OCI-M2 (cell line): ENCODE measurements around the gene SCML2.
"Not testable (repeated sequence)": the region's sequence is repeated elsewhere in the genome, so short reads cannot be mapped to it uniquely, and the experiment has no call there.

Source experiments
- DNase-seq: peaks from one replicate; lab custom pipeline; 2025; ENCODE audit not compliant: unreplicated experiment; lab: John Stamatoyannopoulos, UW

SCML2 gene

DNA sequence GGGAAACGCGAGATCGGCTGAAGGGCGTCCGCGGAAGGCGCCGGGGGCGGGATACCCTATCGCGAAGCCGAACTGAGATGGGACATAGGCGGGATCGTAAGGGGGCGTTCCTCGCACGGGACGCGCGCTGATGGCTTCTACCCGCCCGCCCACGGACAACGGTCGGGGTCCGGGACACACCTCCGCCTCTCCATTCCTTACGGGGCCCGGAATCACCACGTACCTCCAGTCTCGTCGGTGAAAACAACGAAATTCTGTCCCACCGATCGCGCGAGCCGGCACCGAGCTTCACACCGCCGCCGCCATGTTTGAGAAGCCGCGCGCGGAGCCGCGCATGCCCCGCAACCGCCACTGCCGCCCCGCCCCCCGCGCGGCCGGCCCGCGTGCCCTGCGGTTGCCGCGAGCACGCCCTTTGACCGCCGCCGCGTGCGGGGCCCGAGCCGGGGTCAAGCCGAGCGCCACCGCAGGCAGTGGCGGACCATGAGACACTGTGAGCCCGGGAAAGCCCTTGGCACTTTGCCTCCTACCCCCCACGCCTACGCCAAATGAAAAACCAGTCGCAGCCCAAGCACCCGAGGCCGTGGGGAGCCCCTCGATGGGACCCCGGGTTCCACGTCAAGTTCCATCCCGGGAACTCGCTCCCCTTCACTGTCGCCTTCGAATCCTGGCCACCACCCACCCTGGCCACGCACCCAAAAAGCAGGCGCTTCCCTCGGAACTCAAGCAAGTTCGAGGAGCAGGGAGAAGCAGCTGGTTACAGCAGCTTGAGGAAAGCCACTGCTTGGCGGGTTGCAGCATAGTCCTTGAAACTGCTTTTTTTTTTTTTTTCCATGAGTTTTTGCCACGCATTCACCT is at the start of gene SCML2:
Gene SCML2 (minus strand): TSS at position 320 of the 855 bp plus-strand sequence. CDS start 20,617 bp downstream, outside the sequence.
- DNase-seq = no peak

DNA sequence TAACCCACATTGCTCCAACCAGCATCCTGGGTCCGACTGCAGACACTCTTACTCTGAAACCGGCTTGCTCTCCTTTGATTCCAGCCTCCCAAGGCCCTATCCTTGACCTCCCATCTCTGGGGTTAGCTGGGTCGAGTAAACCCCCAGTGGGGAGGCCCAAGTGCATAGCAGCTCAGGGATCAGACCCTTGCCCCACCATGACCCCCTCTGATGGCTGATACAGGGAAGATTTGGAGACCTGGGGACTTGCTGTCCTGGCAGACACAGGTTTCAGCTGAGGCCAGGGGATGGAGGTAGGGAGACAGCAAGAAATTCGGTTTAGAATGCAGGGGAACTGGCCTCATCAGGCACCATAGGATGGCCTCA is 47.3 kb upstream of the SCML2 start:
- no peak for DNase-seq

DNA sequence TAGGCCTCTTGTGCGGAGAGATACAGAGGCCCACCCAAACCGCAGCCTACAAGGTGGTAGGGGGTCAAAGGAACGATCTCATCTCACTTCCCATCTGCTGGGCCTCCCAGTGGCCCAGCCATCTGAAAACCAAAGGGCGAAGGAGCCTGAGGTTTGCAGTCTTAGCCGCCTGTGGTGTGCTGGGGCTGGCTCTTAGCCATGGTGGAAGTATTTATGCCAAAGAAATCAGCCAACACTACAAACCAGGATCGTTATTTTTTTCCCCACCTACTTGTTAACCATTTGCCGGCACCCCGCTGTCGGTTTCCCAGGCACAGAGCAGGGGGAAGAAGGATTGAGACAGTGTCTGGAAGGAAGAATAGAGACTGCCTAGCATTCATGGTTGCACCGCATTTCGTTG is 40.0 kb upstream of the SCML2 start:
- DNase-seq = no peak

DNA sequence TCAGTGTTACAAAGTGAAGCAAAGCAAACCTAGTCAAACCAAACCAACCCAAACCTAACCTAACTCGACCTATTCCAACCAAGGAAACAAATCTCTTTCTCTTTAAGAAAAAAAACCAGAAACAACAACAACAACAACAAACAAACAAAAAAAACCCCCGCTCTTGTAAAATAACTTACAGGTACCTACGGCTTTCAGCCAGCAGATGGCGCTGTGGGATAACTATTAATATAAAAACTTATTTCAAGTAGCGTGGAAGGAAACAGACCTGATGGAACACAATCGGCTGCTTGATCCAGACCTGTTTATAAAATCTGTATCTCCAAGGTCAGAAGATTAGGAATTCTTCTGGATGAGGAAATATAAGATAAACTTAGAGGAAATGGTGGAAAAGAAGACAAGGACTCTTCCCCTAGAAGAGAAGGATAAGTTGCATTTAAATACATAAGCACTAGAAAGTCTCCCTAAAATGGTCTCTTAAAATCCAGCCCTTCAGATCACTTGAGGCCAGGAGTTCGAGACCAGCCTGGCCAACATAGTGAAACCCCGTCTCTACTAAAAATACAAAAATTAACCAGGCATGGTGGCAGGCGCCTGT is 36.6 kb upstream of the SCML2 start:
- DNase-seq = no peak

DNA sequence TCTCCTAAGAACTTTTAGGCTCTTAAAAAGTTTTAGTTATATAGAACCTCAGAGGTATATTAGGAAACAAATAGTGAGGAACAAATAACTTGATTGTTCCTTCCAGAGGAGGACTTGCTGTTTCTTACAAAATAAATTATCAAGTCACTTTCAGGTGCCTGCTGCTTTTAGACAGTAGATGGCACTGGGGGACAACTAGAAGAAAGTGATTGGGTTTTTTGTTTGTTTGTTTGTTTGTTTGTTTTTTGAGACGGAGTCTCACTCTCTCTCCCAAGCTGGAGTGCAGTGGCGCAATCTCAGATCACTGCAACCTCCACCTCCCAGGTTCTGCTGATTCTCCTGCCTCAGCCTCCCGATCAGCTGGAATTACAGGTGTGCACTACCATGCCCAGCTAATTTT is 35.5 kb upstream of the SCML2 start:
- no peak for DNase-seq

DNA sequence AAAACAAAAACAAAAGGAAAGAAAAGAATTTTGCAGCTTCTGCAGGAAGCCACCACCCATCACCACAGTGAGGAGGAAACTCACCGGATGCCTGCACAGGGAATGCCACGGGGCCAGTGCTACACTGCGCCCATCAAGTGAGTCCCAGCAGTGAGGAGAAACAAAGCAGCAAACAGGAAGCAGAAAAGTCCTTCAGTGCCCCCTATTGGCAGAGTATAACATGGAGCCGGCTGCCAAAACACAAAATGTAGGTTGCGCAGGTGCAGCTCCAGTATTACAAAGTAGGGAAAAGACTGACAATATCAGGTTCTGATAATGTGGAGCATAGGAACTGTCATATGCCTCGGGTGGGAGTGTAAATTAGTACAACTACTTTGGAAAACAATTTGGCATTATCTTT is 23.3 kb upstream of the SCML2 start:
- DNase-seq = no peak

DNA sequence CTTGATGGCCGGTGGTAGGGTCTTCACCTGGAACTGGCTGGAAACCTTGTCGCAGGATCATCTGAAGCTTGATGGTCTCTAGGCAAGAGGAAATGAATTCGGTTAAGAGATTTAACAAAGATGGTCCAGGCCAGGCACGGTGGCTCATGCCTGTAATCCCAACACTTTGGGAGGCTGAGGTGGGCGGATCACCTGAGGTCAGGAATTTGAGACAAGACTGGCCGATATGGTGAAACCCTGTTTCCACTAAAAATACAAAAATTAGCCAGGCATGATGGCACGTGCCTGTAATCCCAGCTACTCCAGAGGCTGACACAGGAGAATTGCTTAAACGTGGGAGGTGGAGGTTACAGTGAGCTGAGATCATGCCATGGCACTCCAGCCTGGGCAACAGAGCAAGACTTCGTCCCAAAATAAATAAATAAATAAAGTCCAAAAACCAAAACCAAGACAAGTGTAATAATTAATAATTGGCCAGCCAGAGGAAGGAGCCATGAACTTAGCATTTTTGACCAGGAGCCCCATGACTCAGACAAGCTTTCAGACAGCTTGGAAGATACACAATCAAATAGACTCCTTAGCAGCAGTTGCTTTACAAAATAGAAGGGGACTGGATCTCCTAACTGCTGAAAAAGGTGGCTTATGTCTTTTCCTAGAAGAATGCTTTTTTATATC is 20.8 kb upstream of the SCML2 start:
- not testable (repeated sequence) for DNase-seq

DNA sequence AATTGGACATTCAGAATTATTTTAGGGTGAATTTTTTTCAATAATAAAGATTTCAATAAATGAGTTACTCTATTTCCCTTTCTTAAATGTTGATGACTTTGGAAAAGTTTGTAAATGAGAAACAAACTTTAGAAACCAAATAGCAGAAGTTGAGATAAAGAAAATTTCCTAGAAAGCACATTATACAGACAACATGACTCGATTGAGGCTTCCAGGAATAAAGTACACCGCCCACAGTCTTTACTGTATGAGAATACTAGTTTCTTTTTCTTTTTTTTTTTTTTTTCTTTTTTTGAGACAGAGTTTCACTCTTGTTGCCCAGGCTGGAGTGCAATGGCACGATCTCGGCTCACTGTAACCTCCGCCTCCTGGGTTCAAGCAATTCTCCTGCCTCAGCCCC is 14.6 kb upstream of the SCML2 start:
- DNase-seq = not testable (repeated sequence)

DNA sequence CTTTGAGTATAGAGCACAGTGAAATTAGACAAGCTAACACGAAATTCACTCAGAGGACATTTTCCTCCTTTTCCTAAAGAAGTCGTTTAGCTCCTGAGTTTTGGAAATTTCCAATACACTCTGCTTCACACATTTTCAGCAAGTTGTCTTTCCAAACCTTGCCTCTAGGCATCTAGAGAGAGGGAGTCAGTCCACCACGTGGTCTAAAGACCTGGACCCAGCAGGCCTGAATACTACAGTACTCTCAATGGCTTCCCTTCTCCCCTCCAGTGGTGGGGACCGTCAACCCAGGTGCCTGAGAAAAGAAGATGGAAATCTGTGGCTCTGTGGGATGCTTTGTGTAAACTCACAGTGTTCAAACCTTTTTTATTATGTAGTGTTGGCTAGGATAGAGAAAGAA is 13.9 kb upstream of the SCML2 start:
- no peak for DNase-seq

DNA sequence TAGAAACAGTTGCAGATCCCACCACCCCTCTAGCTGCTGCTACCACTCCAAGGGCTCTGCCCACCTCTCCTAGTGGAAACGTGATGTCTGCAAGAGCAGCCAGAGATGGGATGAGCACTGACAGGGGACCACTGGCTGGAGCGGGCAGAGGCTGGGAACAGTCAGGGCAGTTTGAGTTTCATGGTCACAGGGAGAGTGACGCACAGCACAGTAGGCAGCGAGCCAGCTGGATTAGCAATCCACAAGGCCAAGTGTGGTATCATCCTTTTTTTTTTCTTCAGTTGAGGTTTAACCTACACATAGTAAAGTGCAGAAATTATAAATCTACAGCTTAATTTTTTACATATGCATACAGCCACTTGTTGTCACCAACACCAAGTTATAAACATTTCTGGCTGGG is 6.4 kb upstream of the SCML2 start:
- DNase-seq = no peak

DNA sequence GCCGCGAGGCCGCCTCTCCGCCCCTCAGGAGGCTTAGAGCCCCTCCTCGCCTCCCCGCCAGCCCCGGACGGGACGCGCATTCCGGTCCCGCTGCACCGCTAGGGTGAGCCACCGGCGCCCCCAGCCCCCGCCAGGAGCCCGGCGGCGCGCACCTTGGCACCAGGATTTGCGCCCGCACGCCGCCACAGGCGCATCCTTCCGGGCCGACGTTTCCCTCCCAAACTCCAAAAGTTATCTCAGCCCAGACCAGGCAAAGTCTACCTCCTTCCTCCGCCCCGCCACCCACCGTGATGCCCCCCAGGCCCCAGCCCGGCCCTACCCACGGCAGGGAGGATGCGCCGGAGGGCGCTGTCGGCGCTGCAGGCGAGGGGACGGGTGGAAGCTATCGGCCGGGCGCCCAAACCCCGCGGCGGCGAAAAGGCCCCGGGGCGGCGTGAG is 538 bp downstream of the SCML2 start:
- no peak for DNase-seq

DNA sequence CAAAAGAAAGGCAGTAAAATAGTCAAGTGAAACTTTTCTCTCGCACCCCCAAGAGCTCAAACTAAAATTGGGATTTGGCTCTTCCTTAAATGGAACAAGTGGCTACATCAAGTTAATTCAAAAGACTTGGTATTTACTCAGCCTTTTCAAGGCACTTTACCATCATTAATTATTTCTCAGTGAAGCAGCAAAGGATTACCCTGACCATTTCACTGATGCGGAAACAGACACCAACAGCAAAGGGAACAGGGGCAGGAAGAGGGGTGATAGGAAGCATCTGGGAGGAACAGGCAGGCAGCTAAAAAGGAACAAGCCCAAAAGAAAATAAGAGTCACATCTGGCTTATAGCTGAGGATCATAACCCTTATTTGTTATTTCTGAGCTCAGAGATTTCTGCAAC is 2.7 kb downstream of the SCML2 start:
- no peak for DNase-seq

DNA sequence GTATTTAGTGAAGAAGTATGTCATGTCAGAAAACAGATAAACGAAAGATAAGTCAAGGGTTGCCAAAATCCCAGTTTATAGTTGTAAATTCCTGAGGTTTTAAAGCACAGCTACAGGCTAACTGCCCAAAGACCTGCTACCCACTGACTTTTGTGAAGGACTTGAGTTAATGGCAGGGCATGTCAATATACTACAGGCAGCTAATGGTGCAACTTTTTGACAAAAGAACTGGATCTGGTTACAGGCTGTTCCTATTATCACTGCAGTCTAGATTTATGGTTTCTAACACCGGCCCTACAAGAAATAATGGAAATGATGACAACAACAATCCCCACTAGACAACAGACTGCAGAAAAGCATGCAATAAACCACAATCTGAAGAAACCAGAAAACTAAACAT is 6.4 kb downstream of the SCML2 start:
- DNase-seq = no peak

DNA sequence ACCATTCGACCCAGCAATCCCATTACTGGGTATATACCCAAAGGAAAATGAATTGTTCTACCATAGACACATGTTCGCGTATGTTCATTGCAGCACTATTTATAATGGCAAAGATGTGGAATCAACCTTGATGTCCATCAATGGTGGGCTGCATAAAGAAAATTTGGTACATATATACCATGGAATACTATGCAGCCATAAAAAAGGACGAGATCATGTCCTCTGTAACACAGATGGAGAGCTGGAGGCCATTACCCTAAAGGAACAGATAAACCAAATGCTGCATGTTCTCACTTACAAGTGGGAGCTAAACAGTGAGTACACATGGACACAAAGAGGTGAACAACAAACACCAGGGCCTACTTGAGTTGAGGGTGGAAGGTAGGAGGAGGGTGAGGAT is 45.1 kb downstream of the SCML2 start:
- no peak for DNase-seq

DNA sequence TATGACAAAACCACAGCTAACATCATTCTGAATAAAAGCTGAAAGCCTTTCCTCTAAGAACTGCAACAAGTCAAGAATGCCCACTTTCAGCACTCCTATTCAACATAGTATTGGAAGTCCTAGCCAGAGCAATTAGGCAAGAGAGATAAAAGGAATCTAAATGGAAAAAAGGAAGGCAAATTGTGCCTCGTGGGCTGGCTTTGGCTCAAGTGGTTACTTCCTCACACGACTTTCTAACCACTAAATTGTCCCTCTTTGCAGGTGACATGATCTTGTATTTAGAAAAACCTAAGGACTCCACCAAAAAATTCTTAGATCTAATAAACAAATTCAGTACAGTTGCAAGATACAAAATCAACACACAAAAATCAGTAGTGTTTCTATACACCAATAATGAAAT is 57.2 kb downstream of the SCML2 start:
- DNase-seq = peak; percentile 6

DNA sequence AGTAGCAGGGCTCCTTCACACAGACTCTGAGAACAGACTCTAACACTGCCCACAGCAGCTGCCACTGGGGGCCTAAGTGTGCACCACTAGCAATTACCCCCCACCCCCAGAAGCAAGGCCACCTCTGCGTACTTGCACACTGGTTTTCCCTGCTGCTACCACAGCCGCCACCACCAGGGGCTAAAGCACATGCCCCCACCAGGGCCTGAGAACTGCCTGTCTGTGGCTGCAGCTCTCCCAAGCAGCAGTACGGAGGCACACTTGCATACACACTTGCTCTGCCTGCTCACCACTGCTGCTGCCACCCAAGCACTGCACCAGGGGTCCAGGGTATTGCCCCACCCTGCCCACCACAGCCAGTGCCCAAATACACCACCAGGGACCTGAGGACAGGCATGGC is 59.6 kb downstream of the SCML2 start:
- DNase-seq = no peak

DNA sequence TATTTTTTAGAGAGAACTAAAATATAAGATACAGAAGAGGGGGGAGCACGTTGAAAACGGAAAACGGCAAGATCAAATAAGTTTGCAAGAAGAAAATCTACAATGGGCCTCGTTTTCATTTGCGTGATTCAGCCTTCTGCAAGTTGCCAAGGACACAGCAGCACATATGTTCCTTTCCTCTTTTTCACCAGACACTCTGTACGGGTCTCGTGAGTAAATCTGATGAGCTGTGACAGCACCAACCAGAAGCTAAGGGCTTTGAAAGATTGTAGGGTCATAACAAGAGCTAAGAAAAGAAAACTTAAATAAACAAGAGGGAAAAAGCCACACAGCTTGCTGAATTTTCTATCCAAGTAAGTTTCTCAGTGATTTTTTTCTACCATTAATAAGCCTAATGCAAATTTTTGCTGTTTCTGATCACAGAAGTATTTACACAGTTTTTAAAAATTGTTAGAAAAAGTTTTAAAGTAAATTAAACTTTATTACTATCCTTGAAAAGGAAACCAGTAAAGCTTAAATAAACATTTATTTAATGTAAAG is 63.4 kb downstream of the SCML2 start:
- DNase-seq = no peak

DNA sequence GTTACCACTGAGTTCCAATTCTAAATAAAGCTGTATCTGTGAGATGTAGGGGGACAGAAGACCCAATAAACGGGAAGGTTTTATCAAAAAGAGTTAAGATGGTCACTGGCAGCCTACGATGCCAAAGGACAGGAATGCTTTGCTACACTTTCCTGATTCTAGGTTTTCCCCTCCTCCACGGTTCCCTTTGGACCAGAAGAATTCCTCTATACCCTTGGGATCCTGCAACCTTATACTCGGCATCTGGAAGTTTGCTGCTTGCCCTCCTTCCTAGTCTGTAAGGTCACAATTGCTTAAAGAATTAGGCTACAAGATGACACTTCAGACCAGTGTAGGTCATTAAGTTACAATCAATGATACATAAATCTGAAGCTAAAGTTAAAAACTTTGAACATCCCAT is 64.3 kb downstream of the SCML2 start:
- no peak for DNase-seq

DNA sequence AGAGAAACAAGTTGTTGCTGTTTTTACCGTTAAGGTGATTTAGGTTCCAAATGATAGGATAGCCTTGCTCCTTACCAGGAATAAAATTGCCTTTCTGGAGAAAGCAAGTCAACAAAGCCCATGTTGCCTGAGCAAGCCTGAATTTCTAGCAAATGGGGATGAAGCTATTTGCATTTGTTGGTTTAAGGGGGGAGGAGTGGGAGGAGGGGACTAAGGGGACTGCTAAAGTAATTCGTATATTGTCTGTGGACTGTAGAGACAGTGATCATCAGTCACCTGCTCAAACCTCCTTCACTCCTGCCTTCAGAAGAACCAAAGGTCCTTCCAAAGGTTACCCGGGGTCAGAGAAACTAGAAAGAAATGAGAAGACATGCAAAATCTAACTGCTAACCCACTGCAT is 65.8 kb downstream of the SCML2 start:
- DNase-seq = no peak

DNA sequence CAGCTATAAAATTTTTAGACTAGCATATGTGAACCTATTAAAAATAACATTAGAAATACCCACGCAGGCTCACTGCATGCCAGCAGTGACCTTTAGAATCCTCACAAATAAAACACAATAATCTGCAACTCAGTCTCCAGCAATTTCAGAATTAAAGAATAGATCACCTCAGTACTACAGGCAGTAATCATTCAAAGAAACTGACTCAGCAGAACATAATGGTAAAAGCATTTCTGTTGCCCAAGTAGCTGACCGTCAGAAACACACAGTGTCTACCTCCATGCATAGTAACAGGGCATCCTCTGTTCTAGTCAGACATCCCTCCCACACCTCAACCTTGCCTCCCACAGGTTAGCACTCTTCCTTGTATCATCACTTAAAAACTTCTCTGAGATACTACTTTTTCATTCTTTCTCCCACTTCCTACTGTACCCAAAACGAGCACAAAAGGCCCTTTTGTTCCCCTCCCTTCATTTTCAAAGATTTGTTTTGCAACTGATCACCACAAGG is 68.1 kb downstream of the SCML2 start:
- no peak for DNase-seq

DNA sequence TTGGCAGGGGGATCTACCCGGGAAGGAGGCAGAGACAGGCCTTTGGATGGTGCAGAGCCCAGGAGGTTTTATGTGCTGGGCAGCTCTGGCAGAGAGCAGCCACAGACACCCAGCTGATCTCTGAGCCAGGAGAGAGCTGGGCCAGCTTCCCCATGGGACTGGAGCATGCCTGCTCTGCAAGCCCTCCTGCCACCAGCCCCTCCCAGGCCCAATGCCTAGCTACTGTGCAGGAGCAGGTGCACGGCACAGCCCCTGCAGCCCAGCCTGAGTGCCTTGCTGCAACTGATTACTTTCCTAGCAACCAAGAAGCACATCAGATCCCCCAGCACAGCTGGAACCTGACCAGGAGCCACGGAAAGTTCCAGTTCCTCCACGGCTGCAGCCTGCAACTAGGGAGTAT is 76.0 kb downstream of the SCML2 start:
- no peak for DNase-seq

DNA sequence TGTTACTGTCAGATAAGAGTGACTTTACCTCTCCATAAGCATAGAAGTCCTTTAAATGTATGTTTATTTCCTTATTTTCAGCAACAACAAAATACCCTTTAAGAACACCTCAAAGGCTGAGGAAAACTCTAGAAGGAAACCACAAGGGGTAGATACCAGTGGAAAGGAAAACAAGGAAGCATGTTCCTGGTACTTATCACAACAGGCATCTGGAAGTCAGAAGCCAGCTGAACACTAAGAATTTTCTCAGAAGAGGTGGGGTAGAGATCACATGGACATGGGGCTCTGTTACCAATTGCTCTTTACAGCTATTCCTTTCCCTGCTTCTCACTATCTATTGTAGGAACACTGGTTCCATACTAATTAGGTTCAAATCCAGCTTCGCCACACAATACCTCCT is 82.3 kb downstream of the SCML2 start:
- DNase-seq = no peak
